Inflammatory macrophage treated with lipopolysaccharide for 1 hour (primary cell): Measurements from ENCODE around the gene C11orf52.
A peak's percentile ranks its signal among the peaks of the same experiment; 100 is the strongest.
"Not testable (repeated sequence)": the region's sequence is repeated elsewhere in the genome, so short reads cannot be mapped to it uniquely, and the experiment has no call there.

Experiments used
- DNase-seq, 2 donors: peaks; one replicate each; pipeline ENCODE4 v3.0.0-alpha.2; 2020 to 2022

Gene C11orf52, protein sequence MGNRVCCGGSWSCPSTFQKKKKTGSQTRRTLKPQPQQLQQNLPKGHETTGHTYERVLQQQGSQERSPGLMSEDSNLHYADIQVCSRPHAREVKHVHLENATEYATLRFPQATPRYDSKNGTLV

DNA sequence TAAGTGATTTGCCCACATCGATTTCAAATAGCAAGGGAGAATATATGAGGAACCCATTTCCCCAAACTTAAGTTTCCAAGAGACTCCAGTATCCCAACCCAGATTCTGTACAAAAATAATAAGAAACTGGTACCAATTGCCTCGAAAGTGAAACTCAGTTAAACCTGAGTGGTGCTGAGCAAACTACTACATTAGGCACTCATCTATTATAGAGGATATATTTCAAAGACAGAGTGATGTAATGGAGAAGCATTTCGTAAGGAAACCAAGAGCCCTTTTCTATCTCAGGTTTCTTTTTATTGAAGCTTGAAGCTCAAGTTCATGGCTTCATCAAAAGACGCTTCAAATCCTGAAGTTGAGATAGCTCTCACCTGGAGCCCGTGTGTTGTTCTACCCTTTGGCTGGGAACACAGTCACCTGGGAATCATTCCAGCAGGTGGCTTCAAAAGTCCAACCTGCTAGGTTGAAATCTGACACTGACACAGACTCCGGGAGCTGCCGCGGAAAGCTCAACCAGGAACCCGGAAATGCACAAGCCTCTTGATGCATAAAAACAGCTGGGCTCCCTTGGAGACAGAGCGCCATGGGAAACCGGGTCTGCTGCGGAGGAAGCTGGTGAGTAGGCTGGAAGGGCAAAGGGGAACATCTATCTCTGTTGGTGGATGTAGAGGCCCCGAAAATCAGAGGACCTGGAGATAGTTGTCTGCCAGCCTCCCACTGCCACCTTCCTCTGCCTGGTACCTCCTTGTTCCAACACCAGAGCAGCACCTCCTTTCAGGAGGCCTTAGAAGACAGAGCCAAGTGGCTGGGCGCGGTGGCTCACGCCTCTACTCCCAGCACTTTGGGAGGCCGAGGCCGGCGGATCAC, at the start of gene C11orf52:
Gene C11orf52, plus strand, starts transcription at position 524 of the 867 bp plus-strand sequence. Its CDS starts 60 bp downstream, at position 584.
- no peak for DNase-seq

- DNase-seq, result no peak
Observed at GRCh38 chr11:111870113-111870512, 48.6 kb upstream of the C11orf52 start.

GRCh38 chr11:111870522-111870885, 48.2 kb upstream of the C11orf52 start:
- no peak for DNase-seq

DNA sequence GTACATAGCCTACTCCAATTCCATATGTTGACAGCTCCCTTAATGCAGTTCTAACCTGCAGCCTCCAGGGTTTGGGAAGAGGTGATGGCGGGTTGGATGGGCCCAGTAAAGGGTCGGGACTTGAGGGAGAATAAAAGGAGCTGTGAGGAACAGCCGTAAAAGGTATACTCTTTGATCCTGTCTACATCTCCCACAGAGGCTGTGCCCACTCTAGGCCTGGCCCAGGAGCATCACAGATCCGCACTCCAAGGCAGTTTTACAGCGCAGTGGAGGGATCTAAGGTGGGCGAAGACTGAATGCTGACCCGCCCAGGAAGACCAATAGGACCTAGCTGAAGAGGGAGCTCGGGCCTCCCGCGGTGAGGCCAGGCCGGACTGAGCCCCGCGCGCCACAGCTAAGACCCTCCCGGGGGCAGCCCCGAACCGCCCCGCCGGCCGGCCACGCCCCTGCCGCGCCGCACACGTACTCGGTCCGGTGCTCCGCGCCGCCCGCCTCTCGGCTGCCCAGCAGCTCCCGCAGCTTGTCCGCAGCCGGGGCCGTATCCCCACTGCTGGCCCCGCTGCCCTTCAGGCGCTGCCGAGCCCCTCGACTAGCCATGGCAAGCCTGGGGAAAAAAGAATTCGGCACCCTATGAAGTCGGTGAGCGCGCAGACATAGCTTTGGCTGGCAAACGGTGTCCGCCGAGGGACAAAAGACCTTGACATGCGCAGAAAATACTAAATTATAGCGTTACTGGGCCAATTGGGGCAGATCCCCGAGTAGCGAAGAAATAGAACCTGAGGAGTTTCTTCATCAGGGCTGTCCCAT, 47.6 kb upstream of the C11orf52 start, which contains the start of gene ALG9:
Gene ALG9, minus strand, starts transcription at position 696 of the 807 bp plus-strand sequence. Its CDS starts 99 bp downstream, at position 597.
- DNase-seq, result peak; percentile 60 to 83

- no peak for DNase-seq
Observed at GRCh38 chr11:111871693-111872161, 47.0 kb upstream of the C11orf52 start.

- peak; percentile 4 to 21 for DNase-seq
Observed at GRCh38 chr11:111878385-111878848, 40.3 kb upstream of the C11orf52 start.

DNA sequence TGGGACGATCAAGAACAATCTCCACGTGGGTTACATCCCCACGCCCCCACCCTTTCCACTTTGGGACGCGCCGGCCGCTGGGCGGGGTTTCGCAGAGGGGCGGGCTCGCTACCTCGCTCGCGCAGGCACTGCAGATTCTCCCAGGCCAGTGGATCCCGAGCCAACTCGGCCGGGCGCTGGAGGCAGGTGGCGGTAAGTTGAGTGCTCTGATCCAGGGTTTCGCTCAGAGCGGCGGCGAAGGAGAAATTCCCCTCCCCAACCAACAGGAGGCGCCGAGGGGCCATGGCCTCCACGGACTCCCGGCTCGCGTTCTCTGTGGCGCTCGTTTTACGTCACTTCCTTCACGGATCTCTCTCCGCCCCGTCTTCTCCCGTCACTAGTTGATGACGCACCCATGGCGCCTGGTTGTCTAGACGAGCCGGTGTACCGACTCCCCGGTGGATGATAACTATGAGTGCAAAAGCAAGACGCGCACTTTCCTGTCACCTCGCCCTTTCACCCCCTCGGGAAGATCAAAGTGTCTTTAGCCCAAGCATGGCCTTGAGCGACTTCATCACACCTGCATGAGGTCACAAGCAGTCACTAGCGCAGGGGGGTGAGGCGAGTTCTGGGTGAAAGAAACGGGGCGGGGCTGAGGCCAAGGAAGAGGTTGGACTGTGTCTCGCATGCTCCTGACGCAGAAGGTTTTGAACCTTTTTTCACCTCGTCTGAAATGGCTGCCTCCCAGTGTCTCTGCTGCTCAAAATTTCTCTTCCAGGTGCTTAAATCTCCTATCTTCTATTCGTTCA, 39.7 kb upstream of the C11orf52 start, which contains the start of the genes CFAP68 and FDXACB1:
Gene CFAP68, plus strand, starts transcription at position 693 of the 788 bp plus-strand sequence. Its CDS starts 20 bp downstream, at position 713.
Gene FDXACB1, minus strand, starts transcription at position 317 of the 788 bp plus-strand sequence. Its CDS starts 33 bp downstream, at position 284.
- DNase-seq, result peak; percentile 94 to 97

- no peak for DNase-seq
Observed at GRCh38 chr11:111879637-111879960, 39.1 kb upstream of the C11orf52 start.

DNA sequence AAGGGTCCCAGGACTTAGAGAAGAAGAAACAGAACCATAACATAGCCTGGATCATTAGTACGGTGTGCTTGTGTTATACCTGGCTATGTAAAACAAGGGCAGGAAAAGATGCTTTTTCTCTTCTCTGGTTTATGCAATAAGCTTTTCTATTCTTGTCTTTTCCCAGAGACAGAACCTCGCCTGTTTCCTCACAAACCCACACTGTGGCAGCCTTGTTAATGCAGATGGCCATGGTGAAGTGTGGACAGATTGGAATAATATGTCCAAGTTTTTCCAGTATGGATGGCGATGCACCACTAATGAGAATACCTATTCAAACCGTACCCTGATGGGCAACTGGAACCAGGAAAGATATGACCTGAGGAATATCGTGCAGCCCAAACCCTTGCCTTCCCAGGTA, 36.5 kb upstream of the C11orf52 start:
- no peak for DNase-seq

DNA sequence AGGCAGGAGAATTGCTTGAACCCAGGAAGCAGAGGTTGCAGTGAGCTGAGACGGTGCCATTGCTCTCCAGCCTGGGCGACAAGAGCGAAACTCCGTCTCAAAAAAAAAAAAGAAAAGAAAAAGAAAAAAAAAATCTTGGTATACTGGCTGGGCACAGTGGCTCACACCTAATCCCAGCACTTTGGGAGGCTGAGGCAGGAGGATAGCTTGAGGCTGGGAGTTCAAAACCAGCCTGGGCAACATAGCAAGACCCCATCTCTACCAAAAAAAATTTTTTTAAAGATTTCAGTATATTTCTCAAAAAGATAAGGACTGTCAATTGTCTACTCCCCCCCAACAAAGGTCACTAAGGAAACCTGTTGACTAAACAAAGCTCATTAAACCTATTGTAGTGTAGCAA, 33.7 kb upstream of the C11orf52 start:
- DNase-seq, result not testable (repeated sequence)

- no peak for DNase-seq
Observed at GRCh38 chr11:111886032-111886431, 32.7 kb upstream of the C11orf52 start.

DNA sequence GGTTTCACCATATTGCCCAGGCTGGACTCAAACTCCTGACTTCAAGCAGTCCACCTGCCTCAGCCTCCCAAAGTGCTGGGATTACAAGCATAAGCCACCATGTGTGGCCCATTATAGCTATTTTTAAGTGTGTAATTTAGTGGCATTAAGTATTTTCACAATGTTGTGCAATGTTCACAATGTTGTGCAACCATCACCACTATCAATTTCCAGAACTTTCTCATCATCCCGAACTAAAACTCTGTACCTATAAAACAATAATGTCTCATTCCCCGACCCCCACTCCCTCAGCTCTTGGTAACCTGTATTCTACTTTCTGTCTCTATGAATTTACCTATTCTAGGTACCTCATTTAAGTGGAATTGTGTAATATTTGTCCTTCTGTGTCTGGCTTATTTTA, 31.9 kb upstream of the C11orf52 start:
- no peak for DNase-seq

- DNase-seq, result peak in 1 of 2 donors; percentile 10
Observed at GRCh38 chr11:111905411-111905810, 13.3 kb upstream of the C11orf52 start.

DNA sequence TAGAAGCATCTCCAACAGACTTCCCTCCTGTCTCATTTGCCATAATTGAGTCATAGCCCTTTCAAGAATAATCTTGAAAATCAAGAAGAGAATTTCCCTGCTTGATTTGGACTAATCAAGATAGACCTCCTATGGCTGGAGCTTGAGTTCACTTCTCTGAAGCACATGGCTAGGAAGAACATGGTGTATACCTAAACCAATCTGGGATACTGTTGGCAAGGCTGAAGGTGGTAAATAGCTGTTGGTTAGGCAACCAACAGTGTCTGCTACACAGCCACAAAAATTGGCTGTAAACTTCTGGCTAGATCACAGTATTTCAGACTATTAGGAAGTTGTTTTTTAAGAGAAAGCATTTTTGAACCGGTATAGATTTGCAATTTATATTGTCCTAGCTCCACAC, 12.0 kb upstream of the C11orf52 start:
- DNase-seq, result no peak

- no peak for DNase-seq
Observed at GRCh38 chr11:111908639-111909305, 9.9 kb upstream of the C11orf52 start.

GRCh38 chr11:111909378-111909777, 9.3 kb upstream of the C11orf52 start:
- no peak for DNase-seq

DNA sequence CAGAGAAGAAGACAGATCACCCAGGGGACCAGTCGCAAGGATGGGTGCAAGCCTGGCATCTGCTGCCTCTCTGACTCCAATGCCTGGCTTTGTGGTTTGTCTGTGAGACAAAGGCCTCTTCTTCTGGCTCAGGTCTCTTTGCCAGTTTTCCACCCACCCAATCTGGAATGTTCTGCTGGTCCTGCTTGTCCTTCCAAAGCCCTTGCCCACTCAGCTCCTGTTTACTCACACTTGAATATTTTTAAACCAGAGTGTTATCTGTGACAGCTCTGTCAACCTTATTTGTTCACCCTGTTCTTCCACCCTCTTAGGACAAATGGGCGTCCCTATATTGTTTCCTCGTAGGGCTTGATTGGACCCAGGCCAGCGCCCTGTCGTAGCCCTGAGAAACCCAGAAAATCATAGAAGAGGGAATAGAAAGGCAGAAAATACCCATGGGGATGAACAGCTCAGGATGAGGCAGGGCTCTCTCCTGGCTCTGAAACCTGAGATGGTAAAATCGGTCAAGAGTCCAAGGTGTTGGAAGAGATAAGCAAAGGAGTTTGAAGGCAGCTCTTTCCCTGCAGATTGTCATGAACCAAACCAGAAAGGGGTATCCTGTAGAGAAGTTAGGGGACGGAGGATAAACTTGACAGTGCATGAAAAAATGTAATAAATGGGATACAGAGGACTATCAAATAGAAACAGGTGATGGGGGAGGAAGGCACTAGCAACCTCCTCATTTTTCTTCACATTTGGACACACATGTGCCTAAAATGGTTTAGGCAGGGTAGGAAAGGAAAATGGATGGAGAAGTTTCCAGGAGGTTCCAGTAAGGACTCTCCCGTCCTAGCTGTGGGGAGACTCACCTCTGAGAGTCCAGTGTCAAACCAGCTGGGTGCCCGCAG, 7.8 kb upstream of the C11orf52 start:
- no peak for DNase-seq

DNA sequence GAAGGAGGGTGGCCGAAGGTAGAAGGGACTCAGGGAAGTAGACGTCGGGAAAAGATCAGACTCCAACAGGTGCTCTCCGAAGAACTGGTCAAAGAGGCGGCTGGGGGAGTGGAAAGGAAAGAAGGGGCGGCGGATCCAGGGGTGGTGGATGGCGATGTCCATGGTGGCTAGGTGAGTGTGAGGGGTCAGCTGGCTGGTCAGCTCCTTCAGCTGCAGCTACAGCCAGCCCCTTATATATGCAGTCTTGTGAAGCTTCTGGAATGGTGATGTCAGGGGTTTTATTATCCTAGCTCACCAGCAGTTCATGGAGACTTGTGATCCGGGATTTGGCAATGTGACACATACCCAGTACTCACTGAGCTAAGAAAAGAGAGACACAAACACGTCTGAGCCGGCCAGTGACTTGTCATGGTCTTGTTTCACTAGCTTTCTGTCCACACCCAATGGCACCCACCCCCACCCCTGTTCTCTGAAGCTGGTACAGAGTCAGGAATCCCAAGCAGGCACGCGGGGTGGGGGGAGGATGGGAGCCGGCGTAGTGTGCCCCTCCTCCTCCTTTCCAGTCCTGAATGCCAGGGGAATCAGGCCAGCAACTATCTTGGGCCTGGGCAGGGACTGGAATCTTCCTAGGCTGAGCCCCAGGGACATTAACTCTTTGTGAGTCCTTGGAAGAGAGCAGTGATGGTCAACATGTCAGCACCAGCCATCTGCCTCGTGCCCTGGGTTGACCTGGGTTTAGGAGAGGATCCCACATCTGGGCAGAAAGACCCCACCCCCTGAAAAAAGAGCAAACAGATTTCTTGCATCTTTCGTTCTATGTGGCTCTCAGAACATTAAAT, 6.9 kb upstream of the C11orf52 start, which contains the start of gene CRYAB:
Gene CRYAB, minus strand, starts transcription at position 208 of the 839 bp plus-strand sequence. Its CDS starts 46 bp downstream, at position 162.
- DNase-seq, result no peak

DNA sequence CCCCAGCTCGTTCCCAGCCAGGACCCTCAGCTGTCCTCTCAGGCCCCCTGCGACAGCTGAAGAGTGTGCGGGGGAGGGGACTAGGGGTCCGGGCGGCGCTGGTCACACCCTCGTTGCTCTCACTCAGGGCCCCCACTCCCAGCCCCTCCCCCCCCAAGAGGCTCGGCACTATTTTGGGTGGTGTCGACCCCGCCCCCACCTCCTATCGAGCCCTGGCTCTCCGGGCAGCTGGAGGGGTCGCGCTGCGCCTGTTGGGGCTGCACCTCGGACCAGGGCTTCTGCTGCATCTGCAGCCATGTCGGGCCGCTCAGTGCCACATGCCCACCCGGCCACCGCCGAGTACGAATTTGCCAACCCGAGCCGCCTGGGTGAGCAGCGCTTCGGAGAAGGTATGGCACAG, 6.2 kb upstream of the C11orf52 start, which contains the start of gene HSPB2:
Gene HSPB2, plus strand, starts transcription at position 200 of the 400 bp plus-strand sequence. Its CDS starts 96 bp downstream, at position 296.
- DNase-seq, result no peak
